Measurements from ENCODE around the gene CCNL1.

The CCNL1 gene

DNA sequence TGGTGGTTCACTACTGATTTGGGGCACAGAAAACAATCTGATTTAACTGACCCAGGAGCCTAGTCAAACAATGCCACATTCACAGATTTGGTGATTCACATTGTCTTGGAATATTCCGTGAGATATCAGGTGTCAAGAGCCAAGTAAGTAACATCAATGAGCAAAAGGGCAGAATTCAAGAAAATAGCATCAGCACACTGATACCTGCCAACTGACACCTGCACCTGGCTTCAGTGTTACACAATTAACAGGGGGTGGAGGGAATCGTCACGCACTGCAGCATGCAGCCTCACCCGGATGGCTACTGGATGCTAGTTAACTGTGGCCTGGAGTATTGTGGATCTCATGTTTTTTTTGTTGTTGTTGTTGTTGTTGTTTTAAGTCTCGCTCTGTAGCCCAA is 17.6 kb downstream of the CCNL1 start:
- peak; percentile 93 for DNase-seq

DNA sequence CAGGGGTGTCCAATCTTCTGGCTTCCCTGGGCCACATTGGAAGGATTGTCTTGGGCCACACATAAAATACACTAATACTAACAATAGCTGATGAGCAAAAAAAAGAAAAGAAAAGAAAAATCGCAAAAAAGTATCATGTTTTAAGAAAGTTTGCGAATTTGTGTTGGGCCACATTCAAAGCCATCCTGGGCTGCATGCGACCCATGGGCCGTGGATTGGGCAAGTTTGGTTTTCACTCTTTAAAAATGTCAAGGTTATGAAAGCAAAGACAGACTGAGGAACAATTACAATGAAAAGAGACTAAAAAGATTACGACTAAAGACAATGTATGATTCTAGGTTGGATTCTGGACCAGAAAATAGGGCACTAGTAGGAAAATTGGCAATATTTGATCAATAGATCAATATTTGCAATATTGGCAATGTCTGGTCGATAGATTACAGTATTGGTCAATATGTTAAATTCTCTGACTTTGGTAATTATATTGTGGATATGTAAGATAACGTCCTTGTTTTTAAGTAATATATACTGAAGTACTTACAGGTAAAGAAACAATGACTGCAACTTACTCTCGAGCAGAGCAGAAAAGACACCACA is 19.9 kb downstream of the CCNL1 start:
- DNase-seq: no peak

DNA sequence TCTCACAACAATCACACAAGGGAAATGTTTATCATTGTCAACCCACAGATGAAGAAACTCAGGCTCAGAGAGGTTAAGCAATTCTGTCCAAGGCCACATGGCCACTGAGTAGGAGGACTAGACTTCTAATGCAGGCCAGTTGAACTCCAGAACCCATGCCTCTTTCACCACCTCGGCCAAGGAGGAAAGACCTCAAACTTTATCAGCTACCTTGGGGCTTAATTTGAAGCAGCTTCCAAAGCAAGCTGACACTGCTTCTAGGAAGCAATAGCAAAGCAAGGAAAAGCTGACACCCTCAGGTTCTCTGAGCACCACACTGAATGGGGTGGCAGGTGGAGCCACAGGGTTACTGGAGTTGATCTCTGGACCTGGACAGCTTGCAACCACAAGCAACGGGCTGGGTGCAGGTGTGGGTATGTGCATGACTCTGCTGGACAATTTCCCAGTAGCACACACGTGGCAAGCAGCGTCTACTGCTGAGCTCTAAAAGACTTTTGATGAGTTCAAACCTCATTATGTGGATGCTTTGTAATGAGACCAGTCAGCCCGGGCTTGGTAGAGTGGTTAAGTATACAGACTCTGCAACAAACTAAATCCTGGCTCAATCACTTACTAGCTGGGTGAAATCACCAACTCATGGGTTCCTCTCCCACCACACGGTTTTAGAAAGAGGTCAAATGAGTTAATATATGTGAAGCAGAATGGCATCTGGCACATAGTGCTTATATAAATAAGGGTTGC is 23.1 kb downstream of the CCNL1 start:
- peak; percentile 43 for DNase-seq

DNA sequence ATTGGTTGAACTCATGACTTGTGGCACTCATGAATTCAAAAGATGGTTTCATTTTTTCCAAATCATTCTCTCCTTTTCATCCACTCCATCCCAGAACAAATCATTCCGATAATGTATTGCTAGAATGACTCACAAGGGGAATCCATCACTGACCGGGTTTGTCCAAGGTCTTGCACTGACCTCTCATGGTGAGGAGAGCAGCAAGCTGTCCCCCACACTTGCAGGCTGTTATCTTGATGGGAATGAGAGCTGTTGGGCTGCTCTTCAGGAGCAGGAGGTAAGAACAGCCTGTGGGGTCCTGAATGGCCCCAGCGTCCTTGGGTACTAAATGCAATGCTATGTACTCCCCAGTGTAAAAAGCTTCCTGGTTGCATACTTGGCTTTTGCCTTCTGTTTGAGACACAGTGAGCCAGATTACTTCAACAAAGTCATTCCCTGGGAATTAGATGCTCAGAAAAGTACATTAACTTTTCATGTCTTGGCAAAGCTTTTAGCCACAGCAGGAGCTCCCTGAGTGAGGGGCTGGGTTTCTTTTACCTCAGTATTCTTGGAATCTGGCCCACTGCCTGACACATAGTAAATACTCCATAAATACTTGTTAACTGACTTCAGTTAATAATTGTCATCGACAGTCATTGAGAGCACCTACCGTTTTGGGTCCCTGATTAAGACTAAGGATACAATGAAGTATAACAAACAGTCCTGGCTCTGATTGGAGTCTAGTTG is 24.1 kb downstream of the CCNL1 start:
- no peak for DNase-seq

DNA sequence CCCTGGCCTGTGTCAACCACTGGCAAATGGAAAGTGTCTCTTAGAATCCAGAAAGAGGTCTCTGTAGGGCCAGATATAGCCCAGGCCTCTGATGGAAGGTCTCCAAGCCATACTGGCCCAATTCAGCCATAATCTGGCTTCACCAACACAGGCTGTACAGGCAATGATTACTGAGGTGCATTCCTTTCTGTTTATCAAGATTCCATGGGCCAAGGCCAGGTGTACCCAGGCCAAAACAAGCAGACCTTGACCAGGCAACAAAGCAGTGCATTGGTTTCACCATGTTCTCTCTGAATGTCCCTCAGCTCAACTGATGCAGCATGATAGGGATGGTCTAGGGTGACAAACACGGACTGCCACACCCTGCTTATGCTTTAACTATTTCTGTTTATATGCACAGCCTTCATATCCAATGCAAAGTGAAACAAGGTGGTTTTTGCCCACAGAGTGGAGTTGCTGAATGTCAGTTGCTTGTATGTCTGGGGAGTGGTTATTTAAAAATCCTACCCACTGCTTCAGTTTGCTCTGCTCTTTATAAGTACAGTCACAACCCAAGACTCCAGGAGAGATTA is 25.2 kb downstream of the CCNL1 start:
- no peak for DNase-seq

DNA sequence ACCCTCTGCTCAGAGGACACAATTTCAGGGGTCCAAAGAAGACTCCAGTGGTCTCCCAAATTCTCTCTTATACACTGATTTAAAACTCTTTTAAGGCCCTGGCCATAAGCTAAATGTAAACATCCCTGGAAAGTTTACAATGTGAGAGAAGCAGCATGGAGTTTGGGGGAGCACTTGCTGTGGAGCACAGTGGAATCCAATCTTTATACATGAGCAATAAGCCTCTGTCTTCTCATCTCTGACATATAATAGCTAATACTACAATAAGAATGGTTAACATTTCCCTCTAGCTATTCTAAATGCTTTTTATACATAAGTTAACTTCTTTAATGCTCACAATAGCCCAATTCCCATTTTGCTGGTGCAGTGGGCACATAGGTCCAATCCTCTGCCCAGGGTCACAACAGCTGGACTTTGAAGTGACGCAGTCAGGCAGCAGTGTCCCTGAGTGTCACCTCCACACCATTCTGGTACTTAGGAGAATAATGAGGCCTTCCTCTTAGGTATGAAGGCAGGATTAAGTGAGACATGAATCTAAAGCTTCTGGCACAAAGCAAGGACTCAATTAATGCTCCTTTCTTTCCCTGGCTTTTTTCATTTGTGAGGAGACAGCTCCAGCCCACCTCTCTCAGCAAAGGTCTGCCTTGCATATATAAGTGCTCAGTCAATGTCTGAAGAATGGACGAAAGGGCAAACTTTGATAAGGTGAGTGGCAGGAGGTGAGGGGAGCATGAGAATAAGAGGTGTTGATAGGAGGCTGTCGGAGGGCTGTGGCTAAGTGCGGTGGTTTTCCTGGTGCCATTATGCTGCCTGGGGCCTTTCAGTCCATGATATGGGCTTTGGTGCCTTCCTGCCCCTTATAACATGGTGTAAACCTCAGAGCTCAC is 26.3 kb downstream of the CCNL1 start:
- no peak for DNase-seq

DNA sequence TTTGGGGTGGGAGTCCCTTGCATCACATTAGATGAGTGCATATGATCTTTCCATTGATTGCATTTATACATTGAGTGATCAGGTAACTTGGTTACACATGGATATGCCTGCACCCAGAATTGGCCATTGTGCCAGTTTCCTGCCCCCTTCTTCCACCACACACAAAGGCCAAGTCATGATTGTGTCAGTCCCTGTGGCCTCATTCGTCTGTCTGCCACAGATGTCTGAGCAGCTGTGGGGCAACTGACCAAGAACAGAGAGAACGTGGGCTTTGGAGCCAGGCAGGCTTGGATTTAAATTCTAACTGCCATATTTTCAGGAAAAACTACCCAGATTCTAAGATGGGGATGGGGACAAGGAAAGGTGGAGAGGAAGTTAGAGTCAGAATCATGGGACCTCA is 27.0 kb downstream of the CCNL1 start:
- DNase-seq: no peak

DNA sequence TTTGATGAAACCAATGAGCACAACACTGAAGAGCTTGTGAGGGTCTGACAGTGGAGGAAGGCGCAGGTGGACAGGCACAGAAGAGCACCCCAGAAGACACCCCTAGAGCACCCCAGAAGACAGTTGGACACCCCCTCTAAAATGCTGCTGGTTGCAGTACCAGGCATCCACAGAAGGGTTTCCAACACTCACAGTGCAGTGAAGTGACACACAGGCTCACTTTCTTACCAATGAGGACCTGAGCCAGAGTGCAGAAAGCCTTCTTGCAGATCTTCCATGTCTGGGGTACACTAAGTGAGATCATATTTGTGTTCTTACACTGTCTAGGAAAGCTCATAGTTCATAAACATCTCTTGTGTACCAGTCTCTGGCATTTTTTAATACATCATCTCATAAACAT is 27.6 kb downstream of the CCNL1 start:
- no peak for DNase-seq

DNA sequence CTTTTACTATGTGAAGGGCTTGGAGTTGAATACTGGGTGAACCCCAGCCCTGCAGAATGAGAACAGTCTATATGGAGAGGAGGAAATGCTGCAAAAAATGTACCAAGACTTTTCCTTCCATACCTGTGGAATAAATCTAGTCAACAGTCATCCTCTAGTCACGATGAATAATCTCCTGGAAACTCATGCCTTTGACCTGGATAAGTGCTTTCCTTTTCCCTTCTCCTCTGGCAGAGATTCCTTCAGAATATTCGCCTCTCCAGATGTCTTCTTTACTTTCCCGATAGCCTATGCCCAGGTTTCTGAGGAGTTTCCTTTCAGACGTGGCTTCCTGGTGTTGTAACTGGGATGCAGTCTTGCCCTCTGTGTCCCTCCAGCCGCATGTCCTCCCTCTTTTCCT is 28.1 kb downstream of the CCNL1 start:
- no peak for DNase-seq

DNA sequence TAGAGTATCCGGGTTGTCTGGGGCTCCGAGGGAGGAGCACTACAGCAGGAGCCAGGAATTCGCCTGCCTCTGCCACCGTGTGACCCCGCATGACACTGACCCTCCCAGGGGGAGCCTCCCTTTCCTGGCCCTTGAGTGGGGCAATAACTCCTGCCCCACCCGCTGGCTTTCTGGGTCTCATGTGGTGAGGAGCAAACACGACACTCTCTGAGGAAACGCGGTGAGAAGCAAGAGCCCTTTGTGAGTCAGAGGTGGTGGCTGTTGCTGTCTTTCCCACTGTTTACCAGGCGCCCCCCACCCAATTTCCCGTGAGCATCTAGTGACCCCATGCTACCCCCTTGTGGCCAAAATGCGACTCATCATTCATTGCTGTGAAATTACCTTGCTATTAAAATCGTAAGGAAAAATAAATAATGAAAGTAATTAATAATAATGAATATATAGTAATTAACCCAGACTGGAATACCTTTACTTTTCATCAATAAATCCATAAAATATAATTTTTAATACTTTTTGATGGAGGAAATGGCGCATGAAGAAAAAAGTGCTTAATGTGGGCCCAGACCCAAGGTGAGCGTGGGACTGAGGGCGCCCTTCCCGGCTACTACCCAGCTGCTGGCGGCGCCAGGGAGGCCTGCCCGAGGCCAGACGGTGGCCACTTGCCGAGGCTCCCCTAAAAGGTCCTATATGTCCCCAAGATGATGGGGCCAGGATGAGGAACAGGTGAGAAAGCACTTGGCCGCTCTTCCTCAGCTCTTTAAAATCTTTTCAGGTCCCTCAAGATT is 29.3 kb downstream of the CCNL1 start:
- peak; percentile 98 for DNase-seq

DNA sequence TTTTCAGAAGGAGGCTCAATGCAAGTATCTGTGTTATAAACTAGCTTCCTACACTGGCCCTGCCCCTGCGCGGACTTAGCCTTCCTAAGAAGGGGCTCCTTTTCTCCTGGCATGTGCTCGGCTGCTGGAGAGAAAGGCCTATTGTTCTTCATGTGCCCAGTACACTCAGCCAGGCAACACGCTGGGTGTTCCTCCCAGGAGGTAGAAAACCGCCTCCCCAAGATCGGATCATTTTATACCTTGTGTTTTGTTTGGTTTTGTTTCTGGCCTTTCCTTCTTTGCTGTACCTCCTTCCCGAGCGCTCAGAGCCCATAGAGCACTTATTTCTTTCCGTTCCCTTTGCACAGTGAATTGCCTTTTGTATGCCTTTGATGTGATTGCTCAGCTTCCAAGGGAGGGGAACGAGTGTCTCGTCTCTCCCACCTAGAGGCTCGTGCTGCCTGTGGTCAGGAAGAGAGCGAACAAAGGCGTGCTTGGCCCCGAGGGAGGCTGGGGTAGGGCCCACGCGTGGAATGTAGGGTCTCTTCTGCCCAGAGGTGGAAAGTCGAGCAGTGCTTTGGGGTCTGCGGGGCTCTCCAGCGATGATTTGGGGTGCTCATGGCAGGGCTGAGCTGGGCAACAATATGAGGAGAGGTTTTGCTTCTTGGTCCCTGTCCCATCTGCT is 30.0 kb downstream of the CCNL1 start:
- peak; percentile 94 for DNase-seq

DNA sequence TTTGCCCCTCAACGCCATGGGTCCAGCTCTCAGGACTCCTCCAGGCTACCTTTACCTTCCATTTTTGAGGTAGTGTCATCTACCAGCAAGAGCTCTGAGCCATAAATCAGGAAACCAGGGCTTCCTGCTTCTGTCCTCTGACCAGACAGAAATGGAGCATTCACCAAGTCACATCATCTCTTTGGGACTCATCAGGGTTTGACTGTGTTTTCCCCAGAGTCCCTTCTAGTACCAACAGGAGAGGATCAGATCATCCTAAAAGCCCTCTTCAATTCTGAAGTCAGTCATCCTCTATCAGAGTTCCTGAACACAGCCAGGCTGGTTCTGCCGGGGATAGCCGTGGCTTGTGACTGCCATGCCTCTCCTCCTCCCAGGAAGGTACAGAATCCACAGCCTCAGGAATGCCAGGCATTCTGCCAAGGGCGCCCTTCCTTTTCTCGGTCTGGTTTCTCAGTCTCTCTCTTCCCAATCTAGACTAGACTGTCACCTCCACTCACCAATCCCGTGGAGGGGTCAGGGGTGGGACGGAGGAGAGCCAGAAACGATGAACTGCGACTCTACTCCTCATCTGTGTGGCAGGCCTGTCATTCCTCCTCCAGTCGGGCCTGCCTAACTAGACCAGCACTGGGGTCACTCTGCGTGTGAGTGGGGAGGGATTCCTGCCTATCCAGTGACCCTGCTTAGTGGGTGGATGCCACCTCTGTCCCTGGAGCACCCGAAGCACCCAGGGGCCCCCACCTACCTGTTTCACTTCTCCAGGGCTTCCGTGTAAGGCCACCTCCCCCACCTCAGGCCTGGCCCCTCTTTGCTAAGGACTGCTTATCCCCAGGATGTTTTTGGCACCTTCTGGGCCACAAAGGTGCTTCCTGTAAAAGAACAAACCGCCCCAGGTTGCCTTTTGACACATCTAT is 30.9 kb downstream of the CCNL1 start:
- DNase-seq: no peak

DNA sequence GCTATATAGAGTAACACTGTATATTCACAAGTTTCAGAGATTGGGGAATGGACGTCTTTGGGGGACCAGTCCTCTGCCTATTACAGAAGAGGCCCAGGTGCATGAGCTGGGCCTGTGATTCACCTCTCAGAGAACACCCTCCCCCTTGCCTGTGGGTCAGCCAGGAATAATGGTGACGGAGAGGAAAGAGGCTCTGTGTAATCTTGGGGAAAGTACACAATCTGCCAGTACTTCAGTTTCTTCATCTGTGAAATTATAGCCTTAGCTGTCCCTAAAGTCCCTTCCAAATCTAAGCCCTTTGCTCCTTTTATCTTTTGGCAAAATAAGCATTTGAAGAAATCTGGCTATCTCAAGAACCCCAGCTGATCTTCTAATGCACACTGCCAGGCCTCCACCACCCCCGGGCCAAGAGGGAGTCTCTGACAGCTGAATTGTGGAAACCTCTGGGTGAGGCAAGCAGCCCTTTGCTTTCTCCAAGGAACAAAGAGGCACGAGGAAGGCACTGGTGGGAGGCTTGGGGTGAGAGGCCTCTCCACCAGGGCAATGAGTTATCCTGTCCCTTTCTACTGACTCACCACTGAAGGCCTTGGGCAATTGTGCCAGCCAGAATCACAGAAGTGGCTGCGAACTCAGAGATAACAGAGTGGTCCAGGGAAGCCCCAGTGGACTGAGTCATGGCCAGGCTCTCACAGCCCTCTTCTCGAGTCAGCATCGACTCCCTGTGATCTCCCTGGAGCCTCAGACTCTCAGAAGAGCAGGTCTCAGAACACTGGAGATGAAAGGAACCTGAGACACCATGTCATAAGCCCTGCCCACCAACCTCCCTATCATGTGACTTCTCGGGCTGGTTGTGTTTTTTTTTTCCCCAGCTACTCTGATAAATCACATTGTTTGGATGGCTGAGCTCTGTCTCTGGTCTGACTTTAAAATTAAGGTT is 31.8 kb downstream of the CCNL1 start:
- DNase-seq: peak; percentile 19

DNA sequence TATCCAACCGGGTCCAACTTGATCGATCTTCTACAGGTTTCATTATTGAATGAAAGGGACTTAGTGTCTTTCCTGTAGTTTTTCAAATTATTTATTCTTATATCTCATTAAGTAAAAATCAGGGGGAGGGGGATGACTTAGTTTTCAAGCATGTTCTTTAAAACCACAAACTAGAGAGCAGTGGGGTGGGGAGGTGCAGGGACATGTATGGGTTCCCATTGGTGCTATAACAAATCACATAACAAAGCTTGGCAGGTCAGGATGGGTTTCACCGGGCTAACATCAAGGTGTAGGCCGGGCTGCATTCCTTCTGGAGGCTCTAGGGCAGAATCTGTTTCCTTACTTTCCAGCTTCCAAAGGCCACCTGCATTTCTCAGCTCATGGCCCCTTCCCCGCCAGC is 32.7 kb downstream of the CCNL1 start:
- no peak for DNase-seq

DNA sequence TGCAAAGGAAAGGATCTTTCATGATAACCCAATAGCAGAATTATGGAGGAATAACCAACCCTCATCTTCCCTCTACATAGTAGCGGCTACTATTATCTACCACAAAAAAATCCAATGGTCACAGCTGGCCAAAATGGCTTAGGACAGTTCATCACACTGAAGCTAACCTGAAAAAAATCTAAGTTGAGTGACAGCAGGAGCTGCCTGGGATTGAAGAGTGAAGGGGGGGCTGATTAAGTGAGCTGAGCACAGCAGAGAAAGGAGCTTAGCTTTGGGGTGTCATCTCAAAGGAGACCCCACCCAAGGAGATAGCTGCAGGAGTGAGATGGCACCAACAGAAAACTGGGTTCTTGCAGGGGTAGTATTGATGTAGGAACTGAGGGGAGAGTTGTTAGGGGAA is 33.6 kb downstream of the CCNL1 start:
- no peak for DNase-seq

DNA sequence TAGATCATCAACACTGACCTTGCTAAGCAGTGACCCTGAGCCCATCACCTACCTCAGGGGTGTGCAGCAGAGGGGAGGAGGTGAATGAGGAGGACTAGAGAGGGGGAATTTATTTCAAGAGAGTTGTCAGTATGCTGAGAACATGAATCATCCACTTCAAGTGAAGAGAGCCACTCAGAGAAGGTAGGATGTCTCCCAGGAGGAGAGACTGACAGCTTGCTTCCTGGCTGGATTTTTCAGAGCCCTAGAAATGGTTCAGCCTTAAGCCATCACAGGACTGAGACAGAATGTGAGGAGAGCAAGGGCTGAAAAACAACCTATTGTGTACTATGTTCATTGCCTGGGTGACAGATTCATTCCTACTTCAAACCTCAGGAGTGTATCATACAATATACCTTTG is 34.8 kb downstream of the CCNL1 start:
- no peak for DNase-seq

DNA sequence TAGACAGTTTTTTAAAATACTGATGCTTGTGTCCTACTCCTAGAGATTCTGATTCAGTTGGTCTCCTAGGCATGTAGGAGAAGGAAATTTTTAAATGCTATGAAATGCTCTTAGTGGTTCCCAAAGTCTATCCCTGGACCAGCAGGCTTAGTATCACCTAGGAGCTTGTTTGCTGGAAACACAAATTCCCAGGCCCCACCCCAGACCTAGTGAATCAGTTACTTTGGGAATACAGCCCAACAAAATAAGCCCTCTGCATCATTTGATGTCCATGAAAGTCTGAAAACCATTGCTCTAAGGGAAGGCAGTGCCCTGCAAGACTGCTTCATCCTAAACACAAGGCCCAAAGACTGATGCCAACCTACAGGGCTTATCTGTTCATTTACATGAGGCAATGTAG is 36.3 kb downstream of the CCNL1 start:
- DNase-seq: no peak

DNA sequence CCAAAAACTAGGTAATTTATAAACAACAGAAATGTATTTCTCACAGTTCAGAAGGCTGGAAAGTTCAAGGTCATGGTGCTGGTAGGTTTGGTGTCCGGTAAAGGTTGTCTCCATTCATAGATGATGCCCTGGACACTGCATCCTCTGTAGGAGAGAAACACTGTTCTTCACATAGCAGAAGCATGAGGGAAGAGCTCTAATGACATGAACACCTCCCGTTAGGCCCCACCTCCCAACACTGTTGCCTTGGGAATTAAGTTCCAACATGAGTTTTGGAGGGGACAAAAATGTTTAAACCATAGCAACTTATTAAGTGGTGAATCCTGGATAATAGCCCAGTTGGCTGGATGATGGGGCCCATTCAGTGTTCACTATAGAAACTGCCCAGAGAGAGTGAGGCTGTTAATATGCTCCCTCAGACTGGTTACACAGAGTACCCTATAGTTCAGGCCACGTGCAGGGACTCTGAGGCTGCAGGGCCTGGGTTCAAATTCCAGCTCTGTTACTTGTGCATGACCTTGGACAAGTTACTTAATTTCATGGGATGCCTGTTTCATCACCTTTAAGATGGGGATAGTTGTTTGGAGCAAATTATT is 37.0 kb downstream of the CCNL1 start:
- no peak for DNase-seq

DNA sequence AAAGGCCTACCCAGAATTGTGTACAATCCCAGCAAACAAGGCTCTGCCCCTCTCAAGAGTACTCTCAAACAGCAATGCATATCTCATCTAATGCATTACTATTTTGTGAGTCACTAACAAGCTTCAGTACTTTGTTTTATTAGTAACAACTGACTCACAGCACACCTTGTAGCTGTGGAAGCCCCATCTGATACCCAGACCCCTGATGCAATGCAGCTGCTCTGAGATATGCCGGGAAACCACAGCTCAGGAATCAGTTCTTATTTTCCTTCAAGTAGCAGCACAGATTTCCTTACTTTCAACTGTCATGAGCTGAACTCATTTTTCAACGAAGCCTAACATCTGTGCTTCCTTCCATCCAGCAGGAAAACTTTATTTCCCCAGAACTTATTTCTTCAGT is 37.8 kb downstream of the CCNL1 start:
- no peak for DNase-seq
